Measurements from ENCODE around the gene PRKCQ.
A peak's percentile ranks its signal among the peaks of the same experiment; 100 is the strongest.

PRKCQ gene

DNA sequence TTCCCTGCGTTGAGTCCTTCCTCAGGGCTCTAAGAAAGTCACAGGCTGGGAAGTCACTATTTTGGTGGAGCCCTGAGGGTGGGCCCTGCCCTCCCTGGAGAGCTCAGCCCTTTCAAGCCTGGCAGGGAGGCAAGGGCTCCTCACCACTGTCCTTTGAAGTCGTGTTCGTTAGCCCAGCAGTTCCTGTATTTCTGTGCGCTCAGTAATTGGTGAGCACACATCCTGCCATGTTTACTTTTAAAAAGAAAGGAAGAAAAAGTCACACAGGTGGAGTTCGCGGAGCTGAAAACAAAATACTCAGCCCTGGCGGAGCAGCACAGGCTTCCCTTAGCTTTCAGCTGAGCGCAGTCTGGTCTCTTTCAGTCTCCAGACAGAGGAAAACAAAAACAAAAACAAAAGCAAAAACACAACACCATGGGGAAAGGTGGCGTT, 37.1 kb downstream of the PRKCQ start:
- Histone ChIP-seq H3K4me3 (IDR thresholded peaks at IDR 0.05; ENCODE audit: insufficient read depth, low read depth, low read length) (peak overlapping the region; percentile 50), H3K27ac (peak overlapping the region; percentile 89), H3K36me3 (ENCODE audit: insufficient read depth) (no peaks in the 10 kb centered on the region), H4K20me1 (ENCODE audit: insufficient read depth) (no peaks in the 10 kb centered on the region), H3K79me2 (ENCODE audit: insufficient read depth, low read depth) (no peaks in the 10 kb centered on the region), H3K4me1 (ENCODE audit: low read depth, poor library complexity, severe bottlenecking) (peaks cover 33% of the 10 kb centered on the region), H2AFZ (ENCODE audit: low read depth) (peak overlapping the region; percentile 72), H3K9ac (peak overlapping the region; percentile 78), H3K4me2 (peak overlapping the region; percentile 93), H3K27me3 (ENCODE audit: insufficient read depth, low read depth) (no peaks in the 10 kb centered on the region)
- TF ChIP-seq, protein P1, sequence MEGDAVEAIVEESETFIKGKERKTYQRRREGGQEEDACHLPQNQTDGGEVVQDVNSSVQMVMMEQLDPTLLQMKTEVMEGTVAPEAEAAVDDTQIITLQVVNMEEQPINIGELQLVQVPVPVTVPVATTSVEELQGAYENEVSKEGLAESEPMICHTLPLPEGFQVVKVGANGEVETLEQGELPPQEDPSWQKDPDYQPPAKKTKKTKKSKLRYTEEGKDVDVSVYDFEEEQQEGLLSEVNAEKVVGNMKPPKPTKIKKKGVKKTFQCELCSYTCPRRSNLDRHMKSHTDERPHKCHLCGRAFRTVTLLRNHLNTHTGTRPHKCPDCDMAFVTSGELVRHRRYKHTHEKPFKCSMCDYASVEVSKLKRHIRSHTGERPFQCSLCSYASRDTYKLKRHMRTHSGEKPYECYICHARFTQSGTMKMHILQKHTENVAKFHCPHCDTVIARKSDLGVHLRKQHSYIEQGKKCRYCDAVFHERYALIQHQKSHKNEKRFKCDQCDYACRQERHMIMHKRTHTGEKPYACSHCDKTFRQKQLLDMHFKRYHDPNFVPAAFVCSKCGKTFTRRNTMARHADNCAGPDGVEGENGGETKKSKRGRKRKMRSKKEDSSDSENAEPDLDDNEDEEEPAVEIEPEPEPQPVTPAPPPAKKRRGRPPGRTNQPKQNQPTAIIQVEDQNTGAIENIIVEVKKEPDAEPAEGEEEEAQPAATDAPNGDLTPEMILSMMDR (conservative IDR thresholded peaks at IDR 0.05; ENCODE audit: low read depth, low read length), result no peak

DNA sequence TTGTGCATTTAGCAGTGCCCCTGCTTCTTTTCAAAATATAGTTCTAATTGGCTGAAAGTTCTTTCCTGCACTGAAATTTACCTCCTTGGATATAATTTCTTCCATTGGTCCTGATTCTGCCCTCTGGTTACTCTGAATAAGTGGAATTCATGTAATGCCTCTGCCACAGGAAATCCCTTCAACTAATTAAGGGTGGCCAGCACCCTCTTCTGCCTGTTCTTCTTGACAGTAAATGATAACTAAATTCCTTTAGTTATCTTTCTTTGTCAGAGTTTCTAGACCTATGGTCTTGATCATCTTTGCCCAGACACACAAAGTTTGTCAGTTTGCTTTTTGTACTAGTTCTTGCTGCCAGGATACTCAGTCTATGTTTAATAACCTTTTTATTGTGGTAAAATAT, 40.2 kb downstream of the PRKCQ start:
- H3K4me2 ChIP-seq, result no peak overlapping the region
- no peaks in the 10 kb centered on the region for H4K20me1 ChIP-seq (ENCODE audit: insufficient read depth)
- H3K4me1 ChIP-seq (ENCODE audit: low read depth, poor library complexity, severe bottlenecking), result peaks cover 30% of the 10 kb centered on the region
- H3K27me3 ChIP-seq (ENCODE audit: insufficient read depth, low read depth), result no peaks in the 10 kb centered on the region
- no peak overlapping the region for H3K27ac ChIP-seq
- TF ChIP-seq, protein P1 (conservative IDR thresholded peaks at IDR 0.05; ENCODE audit: low read depth, low read length), result no peak
- H3K79me2 ChIP-seq (ENCODE audit: insufficient read depth, low read depth), result no peaks in the 10 kb centered on the region
- H3K9ac ChIP-seq, result no peak overlapping the region
- H3K4me3 ChIP-seq (IDR thresholded peaks at IDR 0.05; ENCODE audit: insufficient read depth, low read depth, low read length), result no peak overlapping the region
- no peak overlapping the region for H2AFZ ChIP-seq (ENCODE audit: low read depth)
- no peaks in the 10 kb centered on the region for H3K36me3 ChIP-seq (ENCODE audit: insufficient read depth)

DNA sequence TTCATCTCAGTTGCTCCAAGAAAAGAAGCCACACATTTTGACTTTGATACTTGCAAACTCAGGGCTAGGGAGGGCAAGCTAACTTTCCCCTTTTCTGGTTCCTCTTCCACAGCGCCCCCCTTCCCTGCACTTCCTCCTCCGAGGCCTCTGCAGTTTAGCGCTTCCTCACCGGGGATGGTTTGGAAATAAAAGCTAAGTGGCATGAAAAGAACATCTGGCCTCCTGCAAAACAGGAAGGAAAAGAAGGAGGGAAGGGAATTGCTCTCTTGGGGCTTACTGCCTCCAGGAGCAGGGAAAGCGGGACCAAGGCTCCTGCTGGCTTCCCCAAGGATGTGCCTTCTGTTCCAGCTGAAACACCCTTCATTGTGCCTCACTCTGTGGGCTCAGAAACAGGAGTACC, 42.3 kb downstream of the PRKCQ start:
- Histone ChIP-seq H3K4me3 (IDR thresholded peaks at IDR 0.05; ENCODE audit: insufficient read depth, low read depth, low read length) (no peak overlapping the region), H3K27me3 (ENCODE audit: insufficient read depth, low read depth) (no peaks in the 10 kb centered on the region), H3K36me3 (ENCODE audit: insufficient read depth) (no peaks in the 10 kb centered on the region), H3K9ac (no peak overlapping the region), H3K4me2 (no peak overlapping the region), H4K20me1 (ENCODE audit: insufficient read depth) (no peaks in the 10 kb centered on the region), H3K4me1 (ENCODE audit: low read depth, poor library complexity, severe bottlenecking) (peaks cover 11% of the 10 kb centered on the region), H3K27ac (no peak overlapping the region), H3K79me2 (ENCODE audit: insufficient read depth, low read depth) (no peaks in the 10 kb centered on the region), H2AFZ (ENCODE audit: low read depth) (no peak overlapping the region)
- TF ChIP-seq, protein P1 (conservative IDR thresholded peaks at IDR 0.05; ENCODE audit: low read depth, low read length), result no peak

DNA sequence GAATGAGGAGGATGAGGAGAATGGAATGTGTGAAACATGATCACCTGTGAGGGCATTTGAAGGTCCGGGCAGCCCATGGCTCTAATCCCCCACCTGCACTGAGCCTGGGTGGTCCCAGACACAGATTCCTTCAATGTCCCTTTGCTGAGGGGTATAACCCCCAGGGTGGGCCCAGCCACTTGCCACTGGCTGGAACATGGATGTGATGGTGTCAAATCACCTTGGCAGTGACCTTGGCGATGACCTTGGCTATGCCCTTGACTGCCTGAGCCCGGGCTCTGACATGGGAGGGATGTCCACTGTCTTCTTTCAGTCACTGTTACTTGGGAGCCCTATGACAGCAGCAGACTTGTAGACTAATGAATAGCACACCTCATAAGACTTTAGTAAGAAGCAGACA, 44.0 kb downstream of the PRKCQ start:
- Histone ChIP-seq H3K27ac (no peak overlapping the region), H4K20me1 (ENCODE audit: insufficient read depth) (no peaks in the 10 kb centered on the region), H3K27me3 (ENCODE audit: insufficient read depth, low read depth) (no peaks in the 10 kb centered on the region), H3K4me3 (IDR thresholded peaks at IDR 0.05; ENCODE audit: insufficient read depth, low read depth, low read length) (no peak overlapping the region), H3K4me2 (no peak overlapping the region), H3K9ac (no peak overlapping the region), H3K36me3 (ENCODE audit: insufficient read depth) (no peaks in the 10 kb centered on the region), H3K4me1 (ENCODE audit: low read depth, poor library complexity, severe bottlenecking) (no peaks in the 10 kb centered on the region), H2AFZ (ENCODE audit: low read depth) (no peak overlapping the region), H3K79me2 (ENCODE audit: insufficient read depth, low read depth) (no peaks in the 10 kb centered on the region)
- TF ChIP-seq, protein P1 (conservative IDR thresholded peaks at IDR 0.05; ENCODE audit: low read depth, low read length), result no peak
